ENCODE measurements around the gene TRMO. TPM values are rescaled to one million over a fixed set of nuclear protein-coding genes. Genes with fewer than 3 reads are reported as not detected.
A peak's percentile ranks its signal among the peaks of the same experiment; 100 is the strongest.

The TRMO gene
- total RNA-seq, 4 donors from 2014 or later, result 25.7 to 104 (median 29.3) TPM

DNA sequence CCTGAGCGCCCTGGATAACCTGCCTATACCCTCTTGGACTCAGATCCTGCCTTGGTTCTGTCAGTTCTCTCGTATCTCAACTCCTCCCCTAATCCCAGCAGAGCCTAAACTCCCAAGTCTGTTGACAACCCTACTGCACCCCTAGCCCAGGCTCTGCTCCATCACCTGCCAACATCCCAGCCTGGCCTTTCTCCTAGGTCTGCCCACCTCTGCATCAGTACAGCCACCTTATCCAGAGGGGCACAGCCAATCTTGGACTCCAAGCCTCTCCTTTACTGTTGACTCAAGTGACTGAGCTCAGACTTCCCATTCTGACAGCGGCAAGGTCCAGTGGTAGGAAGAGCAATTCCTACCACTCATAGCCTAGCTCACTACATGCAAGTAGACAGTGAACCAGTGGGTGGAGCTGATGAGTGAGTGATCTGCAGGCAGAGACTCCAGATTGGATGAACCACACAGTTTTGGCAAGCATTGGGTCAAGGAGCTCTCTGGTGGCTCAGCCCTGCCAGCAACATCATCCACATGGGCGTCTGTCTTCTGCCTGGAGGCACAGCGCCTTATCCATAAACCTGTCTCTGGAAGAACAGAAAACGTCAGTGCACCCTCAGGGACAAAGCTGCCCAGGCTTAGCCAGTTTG, 26.5 kb downstream of the TRMO start:
- Histone ChIP-seq H3K4me1 (no peaks in the 10 kb centered on the region), H3K27me3 (no peaks in the 10 kb centered on the region), H3K4me3 (no peak overlapping the region), H3K36me3 (peaks cover 0 to 5% (median 0%) of the 10 kb centered on the region in 3 donors), H3K9me3 (no peaks in the 10 kb centered on the region), H3K27ac (no peak overlapping the region)
- DNase-seq, result no peak
- TF ChIP-seq, protein P1, sequence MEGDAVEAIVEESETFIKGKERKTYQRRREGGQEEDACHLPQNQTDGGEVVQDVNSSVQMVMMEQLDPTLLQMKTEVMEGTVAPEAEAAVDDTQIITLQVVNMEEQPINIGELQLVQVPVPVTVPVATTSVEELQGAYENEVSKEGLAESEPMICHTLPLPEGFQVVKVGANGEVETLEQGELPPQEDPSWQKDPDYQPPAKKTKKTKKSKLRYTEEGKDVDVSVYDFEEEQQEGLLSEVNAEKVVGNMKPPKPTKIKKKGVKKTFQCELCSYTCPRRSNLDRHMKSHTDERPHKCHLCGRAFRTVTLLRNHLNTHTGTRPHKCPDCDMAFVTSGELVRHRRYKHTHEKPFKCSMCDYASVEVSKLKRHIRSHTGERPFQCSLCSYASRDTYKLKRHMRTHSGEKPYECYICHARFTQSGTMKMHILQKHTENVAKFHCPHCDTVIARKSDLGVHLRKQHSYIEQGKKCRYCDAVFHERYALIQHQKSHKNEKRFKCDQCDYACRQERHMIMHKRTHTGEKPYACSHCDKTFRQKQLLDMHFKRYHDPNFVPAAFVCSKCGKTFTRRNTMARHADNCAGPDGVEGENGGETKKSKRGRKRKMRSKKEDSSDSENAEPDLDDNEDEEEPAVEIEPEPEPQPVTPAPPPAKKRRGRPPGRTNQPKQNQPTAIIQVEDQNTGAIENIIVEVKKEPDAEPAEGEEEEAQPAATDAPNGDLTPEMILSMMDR (IDR thresholded peaks at IDR 0.05), result no peak
- no peak for TF ChIP-seq POLR2A (IDR thresholded peaks at IDR 0.05)

DNA sequence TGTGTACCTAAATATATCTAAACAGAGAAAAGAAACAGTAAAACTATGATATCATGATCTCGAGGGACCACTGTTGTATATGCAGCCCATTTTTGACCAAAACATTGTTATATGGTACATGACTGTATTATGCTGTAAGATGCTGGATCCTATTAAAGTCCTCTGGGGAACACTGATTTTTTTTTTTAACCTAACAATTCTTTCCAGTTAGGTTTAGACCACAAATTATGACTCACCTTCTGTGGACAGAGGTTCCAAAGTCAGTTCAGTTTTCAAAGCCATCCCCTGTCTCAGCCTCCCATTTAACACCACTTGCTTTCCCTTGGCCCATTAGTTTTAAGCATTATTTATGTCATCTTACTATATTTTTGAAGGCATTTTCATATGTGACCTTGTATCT, 27.1 kb downstream of the TRMO start:
- H3K4me1 ChIP-seq, result no peaks in the 10 kb centered on the region
- no peak overlapping the region for H3K4me3 ChIP-seq
- no peaks in the 10 kb centered on the region for H3K9me3 ChIP-seq
- no peaks in the 10 kb centered on the region for H3K27me3 ChIP-seq
- DNase-seq, result no peak
- TF ChIP-seq, protein P1 (IDR thresholded peaks at IDR 0.05), result no peak
- no peak for TF ChIP-seq POLR2A (IDR thresholded peaks at IDR 0.05)
- H3K27ac ChIP-seq, result no peak overlapping the region
- peaks cover 0 to 4% (median 0%) of the 10 kb centered on the region in 3 donors for H3K36me3 ChIP-seq

- H3K36me3 ChIP-seq, result no peaks in the 10 kb centered on the region
- no peaks in the 10 kb centered on the region for H3K9me3 ChIP-seq
- H3K4me1 ChIP-seq, result no peaks in the 10 kb centered on the region
- TF ChIP-seq POLR2A (IDR thresholded peaks at IDR 0.05), result no peak
- TF ChIP-seq, protein P1 (IDR thresholded peaks at IDR 0.05), result no peak
- H3K27me3 ChIP-seq, result no peaks in the 10 kb centered on the region
- no peak overlapping the region for H3K4me3 ChIP-seq
- no peak overlapping the region for H3K27ac ChIP-seq
- no peak for DNase-seq
These were observed 29.9 kb downstream of the TRMO start for GRCh38 chr9:97892421-97892820.

- no peaks in the 10 kb centered on the region for H3K4me1 ChIP-seq
- H3K27ac ChIP-seq, result no peak overlapping the region
- H3K36me3 ChIP-seq, result no peaks in the 10 kb centered on the region
- H3K27me3 ChIP-seq, result no peaks in the 10 kb centered on the region
- no peak overlapping the region for H3K4me3 ChIP-seq
- TF ChIP-seq, protein P1 (IDR thresholded peaks at IDR 0.05), result no peak
- TF ChIP-seq POLR2A (IDR thresholded peaks at IDR 0.05), result no peak
- DNase-seq, result no peak
- H3K9me3 ChIP-seq, result no peaks in the 10 kb centered on the region
These were observed 30.6 kb downstream of the TRMO start for GRCh38 chr9:97891736-97892135.

GRCh38 chr9:97889941-97890887, 32.1 kb downstream of the TRMO start:
- Histone ChIP-seq H3K27ac (no peak overlapping the region), H3K27me3 (no peaks in the 10 kb centered on the region), H3K4me3 (no peak overlapping the region), H3K4me1 (no peaks in the 10 kb centered on the region), H3K36me3 (no peaks in the 10 kb centered on the region), H3K9me3 (no peaks in the 10 kb centered on the region)
- peak in 2 of 3 donors; percentile 47 to 72 for DNase-seq
- TF ChIP-seq, protein P1 (IDR thresholded peaks at IDR 0.05), result peak in 5 of 6 experiments; percentile 25 to 65 (median 41)
- no peak for TF ChIP-seq POLR2A (IDR thresholded peaks at IDR 0.05)

All from Peyer's patch (tissue), 4 donors.